GM12873 (cell line): ENCODE data around the gene TLE5.

Experiments
- TF ChIP-seq, protein P1 (sequence below): IDR thresholded peaks from 2 replicates; pipeline ENCODE4 v1.5.1; 2012; ENCODE audit warnings: low read depth, mild to moderate bottlenecking, moderate library complexity, low read length, control low read depth; ENCODE audit not compliant: insufficient read depth; ENCODE audit errors: missing control alignments

The TLE5 gene

DNA sequence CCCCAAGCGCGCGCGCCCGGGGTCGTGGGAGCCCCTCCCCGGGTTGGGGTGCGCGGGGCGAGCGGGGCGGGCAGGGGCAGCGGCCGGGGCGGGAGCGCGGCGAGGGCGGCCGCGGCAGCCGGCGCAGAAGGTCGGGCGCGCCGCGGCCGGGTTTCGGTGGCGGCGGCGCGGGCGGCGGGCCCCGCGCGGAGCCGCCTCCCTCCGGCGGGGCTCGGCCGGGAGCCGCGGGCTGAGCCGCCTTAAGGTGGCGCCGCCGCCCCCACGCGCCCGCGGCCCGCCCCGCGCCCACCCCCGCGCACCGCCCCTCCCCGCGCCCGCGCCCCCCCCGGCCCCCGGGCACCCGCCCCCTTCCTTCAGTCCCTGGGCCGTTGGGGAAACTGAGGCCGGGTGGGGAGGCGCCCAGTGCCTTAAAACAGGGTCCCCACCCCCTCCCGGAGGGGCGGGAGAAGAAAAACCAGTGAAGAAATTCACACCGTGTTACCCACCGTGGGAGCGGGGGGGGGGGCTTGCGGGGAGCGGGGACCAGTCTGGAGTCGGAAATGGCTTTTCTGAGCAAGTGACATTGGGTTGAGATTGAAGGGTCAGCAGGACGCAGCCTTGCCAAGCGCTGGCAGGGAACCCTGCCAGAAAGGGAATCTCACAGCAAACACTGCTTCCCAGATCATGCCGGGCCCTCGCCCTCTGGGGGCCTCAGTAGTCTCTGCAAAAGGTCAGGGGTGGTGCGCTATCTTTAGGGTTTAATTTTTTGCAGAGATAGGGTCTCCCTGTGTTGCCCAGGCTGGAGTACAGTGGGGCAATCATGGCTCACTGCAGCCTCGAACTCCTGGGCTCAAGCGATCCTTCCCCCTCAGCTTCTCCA, 33.0 kb downstream of the TLE5 start, which contains the start of gene TLE2:
TLE2 (minus strand) TSS at position 216 of the 859 bp plus-strand sequence. CDS start 376 bp downstream, outside the sequence.
- TF ChIP-seq, protein P1, sequence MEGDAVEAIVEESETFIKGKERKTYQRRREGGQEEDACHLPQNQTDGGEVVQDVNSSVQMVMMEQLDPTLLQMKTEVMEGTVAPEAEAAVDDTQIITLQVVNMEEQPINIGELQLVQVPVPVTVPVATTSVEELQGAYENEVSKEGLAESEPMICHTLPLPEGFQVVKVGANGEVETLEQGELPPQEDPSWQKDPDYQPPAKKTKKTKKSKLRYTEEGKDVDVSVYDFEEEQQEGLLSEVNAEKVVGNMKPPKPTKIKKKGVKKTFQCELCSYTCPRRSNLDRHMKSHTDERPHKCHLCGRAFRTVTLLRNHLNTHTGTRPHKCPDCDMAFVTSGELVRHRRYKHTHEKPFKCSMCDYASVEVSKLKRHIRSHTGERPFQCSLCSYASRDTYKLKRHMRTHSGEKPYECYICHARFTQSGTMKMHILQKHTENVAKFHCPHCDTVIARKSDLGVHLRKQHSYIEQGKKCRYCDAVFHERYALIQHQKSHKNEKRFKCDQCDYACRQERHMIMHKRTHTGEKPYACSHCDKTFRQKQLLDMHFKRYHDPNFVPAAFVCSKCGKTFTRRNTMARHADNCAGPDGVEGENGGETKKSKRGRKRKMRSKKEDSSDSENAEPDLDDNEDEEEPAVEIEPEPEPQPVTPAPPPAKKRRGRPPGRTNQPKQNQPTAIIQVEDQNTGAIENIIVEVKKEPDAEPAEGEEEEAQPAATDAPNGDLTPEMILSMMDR = no peak

DNA sequence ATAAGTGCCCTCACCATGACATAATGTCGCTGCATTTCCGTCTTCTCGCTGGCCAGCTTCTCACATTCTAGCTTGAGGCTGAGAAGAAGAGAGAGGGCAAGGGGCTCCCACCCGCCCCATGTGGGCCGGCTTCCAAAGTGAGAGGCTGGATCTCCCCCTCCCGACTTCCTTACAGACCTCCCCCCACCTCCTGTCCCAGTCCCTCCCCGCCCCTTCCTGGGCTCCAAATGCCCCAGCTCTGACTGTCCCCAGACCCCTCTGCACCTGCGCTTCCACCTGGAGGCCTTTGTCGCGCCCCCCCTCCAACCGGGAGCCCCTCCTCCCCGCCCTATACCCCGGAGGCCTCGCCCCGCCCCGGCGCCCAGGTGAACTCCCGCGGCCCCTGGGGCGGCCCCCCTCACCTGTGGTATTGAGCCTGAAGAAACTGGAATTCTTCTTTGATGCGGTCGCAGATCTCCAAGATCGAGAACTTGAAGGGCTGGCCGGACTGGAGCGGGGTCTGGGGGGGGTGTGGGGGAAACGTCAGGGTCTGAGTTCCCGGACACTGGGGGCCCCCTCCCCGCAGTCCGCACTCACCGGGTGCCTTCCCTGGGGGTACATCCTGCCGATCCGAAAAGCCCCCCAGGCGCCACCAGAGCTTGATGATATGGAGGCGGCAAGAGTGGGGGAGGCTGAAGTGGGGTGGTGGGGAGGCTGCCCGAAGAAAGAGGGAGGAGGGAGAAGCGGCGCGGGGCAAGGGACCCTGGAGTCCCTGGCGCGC, 33.8 kb downstream of the TLE5 start:
- TF ChIP-seq, protein P1 = no peak

DNA sequence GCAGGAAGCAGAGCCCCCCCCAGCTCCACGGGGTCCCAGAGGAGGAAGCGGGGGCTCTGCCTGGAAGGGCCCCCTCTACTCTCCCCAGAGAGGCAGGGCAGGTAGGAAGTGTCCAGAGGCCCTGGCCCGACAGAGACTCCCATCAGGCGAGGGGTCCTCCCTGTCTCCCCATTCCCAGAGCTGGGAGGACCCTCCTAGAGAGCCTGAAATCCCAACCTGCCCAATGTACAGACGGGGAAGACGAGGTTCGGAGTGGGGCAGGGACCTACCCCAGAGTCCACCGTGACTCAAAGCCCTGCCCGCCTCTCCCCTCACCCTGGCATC, 34.4 kb downstream of the TLE5 start:
- TF ChIP-seq, protein P1 = no peak

DNA sequence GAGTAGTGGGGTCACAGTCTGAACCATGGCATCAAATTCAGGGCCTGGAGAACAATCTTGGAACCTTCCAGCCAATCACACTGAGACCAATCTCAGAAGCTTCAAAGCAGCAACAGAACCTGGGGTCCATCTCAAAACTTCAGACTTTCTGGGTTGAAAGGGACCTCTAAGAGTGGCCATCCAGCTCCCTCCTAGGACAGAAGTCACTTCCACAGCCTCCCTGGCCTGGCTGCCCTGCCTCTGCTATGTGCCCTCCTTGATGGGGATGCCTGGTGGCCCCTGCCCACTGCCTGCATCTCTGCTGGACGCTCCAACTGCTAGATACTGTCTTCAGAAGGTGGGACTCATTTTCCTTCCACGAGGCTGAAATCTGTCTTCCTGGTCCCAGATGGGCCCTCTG, 35.0 kb downstream of the TLE5 start:
- TF ChIP-seq, protein P1 = no peak

DNA sequence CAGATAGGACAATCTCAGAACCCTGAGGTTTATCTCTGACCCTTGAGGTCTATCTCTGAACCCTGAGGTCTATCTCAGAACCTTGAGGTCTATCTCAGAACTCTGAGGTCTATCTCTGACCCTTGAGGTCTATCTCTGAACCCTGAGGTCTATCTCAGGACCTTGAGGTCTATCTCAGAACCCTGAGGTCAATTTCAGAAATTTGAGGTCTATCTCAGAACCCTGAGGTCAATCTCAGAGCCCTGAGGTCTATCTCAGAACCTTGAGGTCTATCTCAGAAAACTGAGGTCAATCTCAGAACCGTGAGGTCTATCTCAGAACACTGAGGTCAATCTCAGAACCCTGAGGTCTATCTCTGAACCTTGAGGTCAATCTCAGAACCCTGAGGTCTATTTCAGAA, 35.5 kb downstream of the TLE5 start:
- TF ChIP-seq, protein P1 = no peak

DNA sequence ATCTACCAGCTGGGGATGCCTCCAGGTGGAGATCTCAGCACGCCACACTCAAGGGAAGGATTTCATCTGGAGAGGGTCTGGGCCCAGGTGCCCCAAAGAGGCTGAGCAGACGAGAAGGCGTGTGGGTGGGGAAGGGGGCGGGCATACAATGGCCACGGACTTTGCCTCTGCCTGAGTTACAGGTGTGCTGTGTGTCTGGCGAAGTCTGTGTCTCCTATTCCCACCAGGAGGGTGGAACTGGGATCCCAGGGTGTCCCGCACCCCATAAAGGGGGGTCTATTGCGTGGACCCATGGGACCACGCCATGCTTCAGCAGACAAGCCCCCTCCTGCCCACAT, 36.8 kb downstream of the TLE5 start:
- TF ChIP-seq, protein P1 = no peak

DNA sequence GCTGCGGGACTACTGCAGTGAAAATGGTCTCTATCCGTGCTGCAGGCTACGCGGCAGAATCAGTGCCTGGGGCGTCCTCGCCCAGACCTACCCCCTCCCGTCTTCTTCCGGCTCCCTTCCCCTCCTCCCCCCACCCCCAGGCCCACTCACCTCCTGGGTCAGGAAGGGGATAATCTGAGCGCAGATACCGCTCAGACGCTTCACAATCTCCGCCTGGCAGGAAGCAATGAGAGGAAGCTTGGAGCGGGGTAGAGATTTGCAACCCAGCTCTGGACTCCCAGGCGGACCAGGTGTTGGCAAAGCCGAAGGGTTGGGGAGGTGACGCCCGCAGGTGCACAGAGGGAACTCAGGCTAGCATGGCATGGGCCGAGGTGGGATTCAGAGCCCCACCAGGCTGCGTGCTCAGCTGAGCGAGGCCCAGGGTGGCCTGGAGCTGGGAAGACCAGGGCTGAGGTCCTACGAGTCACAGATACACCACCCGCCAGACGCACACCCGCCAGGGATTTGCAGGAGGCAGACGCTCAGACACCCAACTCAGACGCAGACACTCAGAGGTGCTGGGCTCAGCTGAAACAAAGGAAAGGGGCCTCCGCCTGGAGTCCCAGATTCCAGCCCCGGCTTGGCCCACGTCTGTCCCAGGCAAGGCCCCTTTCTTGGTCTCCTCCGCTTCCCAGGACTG, 37.3 kb downstream of the TLE5 start:
- TF ChIP-seq, protein P1 = no peak
